Fibroblast of lung (primary cell): ENCODE results near the gene CHRND. TPM values are rescaled to one million over a fixed set of nuclear protein-coding genes. Genes with fewer than 3 reads are reported as not detected.

Experiments used
- DNase-seq, 2 donors: peaks; one replicate each; pipeline versions ENCODE4 v3.0.0 to v3.0.0-alpha.2; 2010; ENCODE audit warnings: low read depth in 2 of 2
- H2AFZ ChIP-seq: 2 replicates; pipeline ENCODE4 v1.5.1; 2012; ENCODE audit warnings: low read length, control low read depth, inconsistent platforms
- H3K27ac ChIP-seq: 2 replicates; pipeline ENCODE4 v1.5.1; 2011; ENCODE audit warnings: low read length, control low read depth; ENCODE audit not compliant: insufficient read depth
- H3K27me3 ChIP-seq: 2 replicates; pipeline ENCODE4 v1.5.1; 2011; ENCODE audit warnings: mild to moderate bottlenecking, low read length; ENCODE audit not compliant: control insufficient read depth, insufficient read depth
- H3K36me3 ChIP-seq: 2 replicates; pipeline ENCODE4 v1.5.1; 2011; ENCODE audit warnings: low read length; ENCODE audit not compliant: control insufficient read depth, insufficient read depth
- H3K4me1 ChIP-seq: 2 replicates; pipeline ENCODE4 v1.5.1; 2011; ENCODE audit warnings: low read length; ENCODE audit not compliant: control insufficient read depth, insufficient read depth; ENCODE audit errors: extremely low read depth
- H3K4me2 ChIP-seq: 2 replicates; pipeline ENCODE4 v1.5.1; 2011; ENCODE audit warnings: low read length, control low read depth; ENCODE audit not compliant: insufficient read depth; ENCODE audit errors: extremely low read depth
- H3K4me3 ChIP-seq, 4 experiments: fragments of 200-600 bp in 1 of 4; sonication (generic) in 1 of 4; replicated peaks in 1 of 4; 2 replicates each; pipeline ENCODE4 v1.5.1; 2011 to 2016; ENCODE audit warnings: low read length in 4 of 4, low read depth in 3 of 4, mild to moderate bottlenecking in 3 of 4, control low read depth in 2 of 4, inconsistent platforms in 1 of 4, mixed read lengths in 1 of 4; ENCODE audit not compliant: insufficient read depth in 1 of 4; ENCODE audit errors: control extremely low read depth in 1 of 4
- H3K79me2 ChIP-seq: 2 replicates; pipeline ENCODE4 v1.5.1; 2012; ENCODE audit warnings: mild to moderate bottlenecking, low read length, inconsistent platforms; ENCODE audit not compliant: control insufficient read depth, insufficient read depth
- H3K9ac ChIP-seq: 2 replicates; pipeline ENCODE4 v1.5.1; 2011; ENCODE audit warnings: mild to moderate bottlenecking, low read length, control low read depth; ENCODE audit not compliant: insufficient read depth
- H3K9me3 ChIP-seq: 2 replicates; pipeline ENCODE4 v1.5.1; 2012; ENCODE audit warnings: low read depth, low read length; ENCODE audit not compliant: control insufficient read depth, insufficient read depth
- H4K20me1 ChIP-seq: 2 replicates; pipeline ENCODE4 v1.5.1; 2011; ENCODE audit warnings: low read length; ENCODE audit not compliant: control insufficient read depth, insufficient read depth; ENCODE audit errors: extremely low read depth
- EZH2 ChIP-seq: IDR thresholded peaks from 2 replicates; pipeline ENCODE4 v1.5.1; 2012; ENCODE audit warnings: low read length, control low read depth, mild to moderate bottlenecking; ENCODE audit errors: missing control alignments
- polyA plus RNA-seq, 2 donors: library from polyadenylated mRNA; depleted of rRNA in 1 of 2; stranded (reverse) in 1 of 2; unstranded in 1 of 2; fragments of >200 nt; gene quantifications; 2 replicates each; pipeline ENCODE4 v1.2.1, GENCODE V29; 2011 to 2012; ENCODE audit warnings: missing spikeins in 1 of 2
- total RNA-seq: library from RNA; depleted of rRNA; stranded (reverse); fragments of >200 nt; gene quantifications from 2 replicates; pipeline ENCODE4 v1.2.1, GENCODE V29; 2014
- TF ChIP-seq, protein P1 (sequence below), 2 donors: IDR thresholded peaks in 1 of 2; conservative IDR thresholded peaks in 1 of 2; 1 replicate in 1 of 2; 2 replicates in 1 of 2; pipeline ENCODE4 v1.5.1; 2011 to 2012; ENCODE audit warnings: low read length in 2 of 2, control low read depth in 1 of 2, inconsistent platforms in 1 of 2, low read depth in 1 of 2, mild to moderate bottlenecking in 1 of 2

Gene CHRND
- total and polyA plus RNA-seq, 2 donors (not counting 1 experiment from before 2014, with no cell fraction given): not detected

DNA sequence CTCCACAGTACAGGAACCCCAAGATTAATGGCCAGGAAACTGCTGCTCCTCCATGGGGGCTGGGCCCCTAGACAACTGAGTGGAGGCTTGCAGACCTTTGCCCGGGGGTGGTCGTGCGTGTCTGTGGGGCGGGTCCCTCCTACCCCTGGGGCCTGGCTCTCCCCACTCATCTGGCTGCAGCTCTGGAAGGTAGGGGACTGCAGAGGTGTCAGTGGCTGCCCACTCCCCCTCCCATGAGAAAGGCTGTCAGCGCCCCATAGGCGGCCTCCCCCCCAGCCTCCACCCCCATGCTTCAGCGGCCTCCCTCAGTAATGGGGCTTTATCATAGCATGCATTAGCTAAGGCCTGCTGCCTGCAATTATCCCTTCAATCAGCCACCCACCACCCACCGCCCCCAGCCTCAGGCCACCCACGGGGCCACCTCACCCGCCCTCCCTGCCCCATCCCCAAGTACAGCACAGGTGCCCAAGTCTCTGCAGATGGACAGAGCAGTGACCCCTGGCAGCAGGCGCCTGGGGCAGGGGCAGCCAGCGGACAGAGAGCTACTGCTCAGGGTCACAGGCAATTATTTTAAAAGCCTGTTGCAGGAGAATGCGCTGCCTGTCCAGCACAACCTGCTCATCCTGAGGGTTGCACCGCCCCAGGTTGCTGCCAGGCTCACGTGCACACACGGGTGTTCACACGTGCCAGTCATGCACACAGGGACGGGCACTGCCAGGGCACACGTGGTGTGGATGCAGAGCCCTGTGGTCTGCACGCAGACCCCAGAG, 29.3 kb upstream of the CHRND start:
- no peaks in the 10 kb centered on the region for H3K27me3 ChIP-seq
- TF ChIP-seq, protein P1, sequence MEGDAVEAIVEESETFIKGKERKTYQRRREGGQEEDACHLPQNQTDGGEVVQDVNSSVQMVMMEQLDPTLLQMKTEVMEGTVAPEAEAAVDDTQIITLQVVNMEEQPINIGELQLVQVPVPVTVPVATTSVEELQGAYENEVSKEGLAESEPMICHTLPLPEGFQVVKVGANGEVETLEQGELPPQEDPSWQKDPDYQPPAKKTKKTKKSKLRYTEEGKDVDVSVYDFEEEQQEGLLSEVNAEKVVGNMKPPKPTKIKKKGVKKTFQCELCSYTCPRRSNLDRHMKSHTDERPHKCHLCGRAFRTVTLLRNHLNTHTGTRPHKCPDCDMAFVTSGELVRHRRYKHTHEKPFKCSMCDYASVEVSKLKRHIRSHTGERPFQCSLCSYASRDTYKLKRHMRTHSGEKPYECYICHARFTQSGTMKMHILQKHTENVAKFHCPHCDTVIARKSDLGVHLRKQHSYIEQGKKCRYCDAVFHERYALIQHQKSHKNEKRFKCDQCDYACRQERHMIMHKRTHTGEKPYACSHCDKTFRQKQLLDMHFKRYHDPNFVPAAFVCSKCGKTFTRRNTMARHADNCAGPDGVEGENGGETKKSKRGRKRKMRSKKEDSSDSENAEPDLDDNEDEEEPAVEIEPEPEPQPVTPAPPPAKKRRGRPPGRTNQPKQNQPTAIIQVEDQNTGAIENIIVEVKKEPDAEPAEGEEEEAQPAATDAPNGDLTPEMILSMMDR (conservative IDR thresholded peaks at IDR 0.05 in 1 of 2, IDR thresholded peaks at IDR 0.05 in 1 of 2; ENCODE audit: low read depth in 1 of 2, low read length in 2 of 2): no peak
- TF ChIP-seq EZH2: no peak
- H3K27ac ChIP-seq: no peak overlapping the region
- H3K79me2 ChIP-seq: no peaks in the 10 kb centered on the region
- no peak overlapping the region for H3K9ac ChIP-seq
- no peak overlapping the region for H3K4me2 ChIP-seq
- H4K20me1 ChIP-seq: no peaks in the 10 kb centered on the region
- no peak overlapping the region for H3K4me3 ChIP-seq
- H2AFZ ChIP-seq: no peak overlapping the region
- no peaks in the 10 kb centered on the region for H3K9me3 ChIP-seq
- H3K36me3 ChIP-seq: no peaks in the 10 kb centered on the region
- no peak for DNase-seq
- H3K4me1 ChIP-seq: no peaks in the 10 kb centered on the region

DNA sequence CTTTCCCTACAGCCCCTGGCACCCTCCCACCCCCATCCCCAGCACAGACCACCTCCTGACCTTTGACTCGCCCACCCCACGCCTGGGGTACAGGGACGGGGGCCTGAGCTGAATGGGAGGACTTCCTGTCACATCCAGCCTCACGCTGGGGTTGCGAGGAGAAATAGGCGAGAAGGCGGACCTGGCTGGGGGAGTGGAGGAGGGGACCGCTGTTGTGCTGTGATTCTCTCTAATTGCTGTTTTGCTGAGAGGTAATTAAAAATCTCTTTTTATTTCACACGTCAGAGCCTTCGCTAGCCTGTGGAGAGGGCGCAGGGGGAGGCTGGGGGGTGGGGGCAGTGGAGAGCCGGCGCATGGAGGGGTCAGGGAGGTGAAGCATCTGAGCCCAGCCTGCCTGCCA, 28.6 kb upstream of the CHRND start:
- Histone ChIP-seq H3K9ac (no peak overlapping the region), H3K4me2 (no peak overlapping the region), H3K27ac (no peak overlapping the region), H3K36me3 (no peaks in the 10 kb centered on the region), H3K4me1 (no peaks in the 10 kb centered on the region), H4K20me1 (no peaks in the 10 kb centered on the region), H2AFZ (no peak overlapping the region), H3K9me3 (no peaks in the 10 kb centered on the region), H3K79me2 (no peaks in the 10 kb centered on the region), H3K4me3 (no peak overlapping the region), H3K27me3 (peaks cover under 1% of the 10 kb centered on the region)
- TF ChIP-seq, protein P1 (conservative IDR thresholded peaks at IDR 0.05 in 1 of 2, IDR thresholded peaks at IDR 0.05 in 1 of 2; ENCODE audit: low read depth in 1 of 2, low read length in 2 of 2): no peak
- no peak for TF ChIP-seq EZH2
- no peak for DNase-seq

DNA sequence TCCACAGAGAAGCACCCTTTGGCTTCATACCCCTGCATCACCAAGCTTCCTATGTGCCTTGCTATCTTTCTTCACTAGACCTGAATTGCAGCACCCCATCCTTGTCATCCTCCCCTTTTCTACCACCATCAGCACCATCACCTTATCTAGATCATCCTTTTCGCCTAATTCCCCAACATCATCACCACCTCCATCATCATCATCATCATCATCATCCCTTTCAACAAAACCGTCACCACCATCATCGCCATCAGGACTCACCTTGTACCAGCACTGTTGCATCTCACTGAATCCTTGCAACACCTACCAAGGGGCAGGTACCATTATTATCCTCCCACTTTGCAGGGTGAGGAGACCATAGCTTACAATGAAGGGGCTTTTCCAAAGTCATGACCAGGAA, 27.5 kb upstream of the CHRND start:
- TF ChIP-seq EZH2: no peak
- TF ChIP-seq, protein P1 (conservative IDR thresholded peaks at IDR 0.05 in 1 of 2, IDR thresholded peaks at IDR 0.05 in 1 of 2; ENCODE audit: low read depth in 1 of 2, low read length in 2 of 2): no peak
- no peak overlapping the region for H3K4me2 ChIP-seq
- peaks cover 6% of the 10 kb centered on the region for H3K27me3 ChIP-seq

More for the DNA sequence above, 27.5 kb upstream of the CHRND start:
- Histone ChIP-seq H3K4me3 (no peak overlapping the region), H3K36me3 (no peaks in the 10 kb centered on the region), H2AFZ (no peak overlapping the region), H4K20me1 (no peaks in the 10 kb centered on the region), H3K27ac (no peak overlapping the region), H3K79me2 (no peaks in the 10 kb centered on the region), H3K9ac (no peak overlapping the region), H3K4me1 (no peaks in the 10 kb centered on the region), H3K9me3 (no peaks in the 10 kb centered on the region)
- DNase-seq: no peak
